GM12873 (cell line): Measurements from ENCODE around the gene SNTG2.

Source experiments
- CTCF ChIP-seq: IDR thresholded peaks from 2 replicates; pipeline ENCODE4 v1.5.1; 2012; ENCODE audit warnings: low read depth, mild to moderate bottlenecking, moderate library complexity, low read length, control low read depth; ENCODE audit not compliant: insufficient read depth; ENCODE audit errors: missing control alignments

Gene SNTG2

GRCh38 chr2:1256632-1257324, 306.1 kb downstream of the SNTG2 start:
- TF ChIP-seq CTCF, result no peak

- no peak for TF ChIP-seq CTCF
Observed at GRCh38 chr2:1257334-1257733, 306.7 kb downstream of the SNTG2 start.

- no peak for TF ChIP-seq CTCF
Observed at GRCh38 chr2:1259746-1260145, 309.1 kb downstream of the SNTG2 start.

- no peak for TF ChIP-seq CTCF
Observed at GRCh38 chr2:1262609-1263008, 312.0 kb downstream of the SNTG2 start.

GRCh38 chr2:1265454-1265853, 314.8 kb downstream of the SNTG2 start:
- TF ChIP-seq CTCF, result no peak

- no peak for TF ChIP-seq CTCF
Observed at GRCh38 chr2:1266351-1266750, 315.7 kb downstream of the SNTG2 start.

- TF ChIP-seq CTCF, result no peak
Observed at GRCh38 chr2:1268034-1268433, 317.4 kb downstream of the SNTG2 start.
